SK-N-SH (cell line): ENCODE measurements around the gene NEAT1. TPM values are rescaled to one million over a fixed set of nuclear protein-coding genes. Genes with fewer than 3 reads are reported as not detected.

Source experiments
- CTCF ChIA-PET: fragments of 300-600, 350-600 bp; formaldehyde crosslinking; extraction: SDS; loops from one replicate; lab custom pipeline; 2021; lab: Yijun Ruan, JAX
- POLR2A ChIA-PET: fragments of 350-600 bp; sonication (Branson Sonifier 250); formaldehyde crosslinking; extraction: SDS; loops from one replicate; lab custom pipeline; 2020; ENCODE audit warnings: antibody characterized with exemption, inconsistent platforms; lab: Yijun Ruan, JAX
- DNase-seq: peaks from one replicate; pipeline ENCODE4 v3.0.0; 2012
- H2AFZ ChIP-seq: fragments of 200-600 bp; sonication (generic); 2 replicates; pipeline ENCODE4 v1.8.1; 2016; ENCODE audit warnings: antibody characterized with exemption, mild to moderate bottlenecking, low read depth
- H3F3A ChIP-seq: fragments of 200-600 bp; sonication (generic); replicated peaks from 2 replicates; pipeline ENCODE3; 2016; ENCODE audit warnings: antibody characterized with exemption, mild to moderate bottlenecking; ENCODE audit not compliant: insufficient read depth
- H3K27ac ChIP-seq, 2 experiments: fragments of 200-500 bp in 1 of 2; fragments of 200-600 bp in 1 of 2; sonication (Bioruptor generic) in 1 of 2; sonication (generic), shearing (Covaris generic) in 1 of 2; 2 replicates each; pipeline versions ENCODE4 v1.5.1 to v1.6.1; 2014 to 2016; ENCODE audit warnings: low read depth in 2 of 2, inconsistent platforms in 1 of 2, low read length in 1 of 2, mild to moderate bottlenecking in 1 of 2, mixed read lengths in 1 of 2
- H3K27me3 ChIP-seq: fragments of 200-600 bp; sonication (generic), shearing (Covaris generic); 2 replicates; pipeline ENCODE4 v1.6.1; 2016; ENCODE audit warnings: mixed run types; ENCODE audit not compliant: insufficient read depth
- H3K36me3 ChIP-seq, 2 experiments: fragments of 200-500 bp in 1 of 2; fragments of 200-600 bp in 1 of 2; sonication (Bioruptor generic) in 1 of 2; sonication (generic) in 1 of 2; replicated peaks in 1 of 2; 2 replicates each; pipeline versions ENCODE3 to v1.5.1; 2014 to 2016; ENCODE audit warnings: low read length in 1 of 2, mild to moderate bottlenecking in 1 of 2; ENCODE audit not compliant: insufficient read depth in 2 of 2, control insufficient read depth in 1 of 2
- H3K4me1 ChIP-seq, 2 experiments: fragments of 200-500 bp in 1 of 2; fragments of 200-600 bp in 1 of 2; sonication (Bioruptor generic) in 1 of 2; sonication (generic), shearing (Covaris generic) in 1 of 2; 2 replicates each; pipeline versions ENCODE4 v1.5.1 to v1.6.1; 2014 to 2016; ENCODE audit warnings: low read depth in 1 of 2, low read length in 1 of 2, mixed run types in 1 of 2; ENCODE audit not compliant: insufficient read depth in 2 of 2, control insufficient read depth in 1 of 2
- H3K4me2 ChIP-seq: fragments of 200-600 bp; sonication (generic), shearing (Covaris generic); 2 replicates; pipeline ENCODE4 v1.6.1; 2017; ENCODE audit warnings: mixed run types
- H3K4me3 ChIP-seq, 2 experiments: fragments of 200-500 bp in 1 of 2; fragments of 200-600 bp in 1 of 2; sonication (Bioruptor generic) in 1 of 2; sonication (generic), shearing (Covaris generic) in 1 of 2; 2 replicates each; pipeline versions ENCODE4 v1.5.1 to v1.8.1; 2014 to 2016; ENCODE audit warnings: low read depth in 2 of 2, inconsistent platforms in 1 of 2, low read length in 1 of 2, mild to moderate bottlenecking in 1 of 2, mixed read lengths in 1 of 2, moderate library complexity in 1 of 2
- H3K79me2 ChIP-seq: fragments of 200-600 bp; sonication (generic); 2 replicates; pipeline ENCODE4 v1.8.1; 2017; ENCODE audit warnings: mild to moderate bottlenecking; ENCODE audit not compliant: insufficient read depth
- H3K9ac ChIP-seq: fragments of 200-600 bp; sonication (generic); 2 replicates; pipeline ENCODE4 v1.6.1; 2017; ENCODE audit warnings: mixed run types
- H3K9me2 ChIP-seq: fragments of 200-600 bp; sonication (generic); 2 replicates; pipeline ENCODE4 v1.6.1; 2017; ENCODE audit warnings: mixed run types
- H3K9me3 ChIP-seq: fragments of 200-600 bp; sonication (generic); 2 replicates; pipeline ENCODE4 v1.6.1; 2017; ENCODE audit warnings: mixed run types, mild to moderate bottlenecking, moderate library complexity
- H4K20me1 ChIP-seq: fragments of 200-600 bp; sonication (generic); 2 replicates; pipeline ENCODE4 v1.6.1; 2017; ENCODE audit warnings: mild to moderate bottlenecking, mixed run types; ENCODE audit not compliant: insufficient read depth
- CHD2 ChIP-seq: fragments of 150-350 bp; IDR thresholded peaks from 2 replicates; pipeline ENCODE4 v1.6.1; 2018; ENCODE audit warnings: low read length; ENCODE audit not compliant: partially characterized antibody
- ELF1 ChIP-seq: IDR thresholded peaks from 2 replicates; pipeline ENCODE4 v1.4.0; 2012
- EP300 ChIP-seq, 2 experiments: IDR thresholded peaks; 2 replicates each; pipeline versions ENCODE4 v1.4.0 to v1.6.1; 2012; ENCODE audit warnings: borderline replicate concordance in 1 of 2, low read depth in 1 of 2, low read length in 1 of 2
- EZH2phosphoT487 ChIP-seq: fragments of 200-600 bp; sonication (generic); IDR thresholded peaks from 2 replicates; pipeline ENCODE4 v1.6.1; 2017; ENCODE audit warnings: low read depth, mixed run types, mild to moderate bottlenecking, antibody characterized with exemption, moderate library complexity, borderline replicate concordance
- FOSL2 ChIP-seq: IDR thresholded peaks from 2 replicates; pipeline ENCODE4 v1.4.0; 2012; ENCODE audit warnings: low read depth, mild to moderate bottlenecking, moderate library complexity, borderline replicate concordance
- FOXM1 ChIP-seq: IDR thresholded peaks from 2 replicates; pipeline ENCODE4 v1.4.0; 2012; ENCODE audit warnings: low read depth, mild to moderate bottlenecking
- GABPA ChIP-seq: IDR thresholded peaks from 2 replicates; pipeline ENCODE4 v1.4.0; 2012; ENCODE audit warnings: low read depth, mild to moderate bottlenecking
- GATA2 ChIP-seq: sonication (generic); formaldehyde crosslinking; IDR thresholded peaks from 2 replicates; pipeline ENCODE4 v1.5.0; 2020; ENCODE audit warnings: mild to moderate bottlenecking, missing genetic modification reagents
- IRF3 ChIP-seq: fragments of 150-350 bp; IDR thresholded peaks from 2 replicates; pipeline ENCODE4 v1.6.1; 2016; ENCODE audit warnings: mild to moderate bottlenecking, low read depth, low read length
- JUND ChIP-seq: IDR thresholded peaks from 2 replicates; pipeline ENCODE4 v1.4.0; 2012
- MAX ChIP-seq: IDR thresholded peaks from 2 replicates; pipeline ENCODE4 v1.4.0; 2012; ENCODE audit warnings: low read depth
- MXI1 ChIP-seq: IDR thresholded peaks from 2 replicates; pipeline ENCODE4 v1.6.1; 2012; ENCODE audit warnings: mild to moderate bottlenecking, low read depth, low read length, improper control_type of control experiment
- NFIC ChIP-seq: IDR thresholded peaks from 2 replicates; pipeline ENCODE4 v1.4.0; 2012; ENCODE audit warnings: borderline replicate concordance
- NRF1 ChIP-seq: IDR thresholded peaks from 2 replicates; pipeline ENCODE4 v1.6.1; 2012; ENCODE audit warnings: low read depth, mild to moderate bottlenecking, low read length
- PBX3 ChIP-seq: IDR thresholded peaks from 2 replicates; pipeline ENCODE4; 2012
- RAD21 ChIP-seq: IDR thresholded peaks from 2 replicates; pipeline ENCODE4 v1.6.1; 2012; ENCODE audit warnings: mild to moderate bottlenecking, low read length
- RCOR1 ChIP-seq: fragments of 150-350 bp; IDR thresholded peaks from 2 replicates; pipeline ENCODE4 v1.6.1; 2017; ENCODE audit warnings: antibody characterized with exemption, low read length
- RXRA ChIP-seq: IDR thresholded peaks from 2 replicates; pipeline ENCODE4 v1.4.0; 2012; ENCODE audit warnings: low read depth, mild to moderate bottlenecking, borderline replicate concordance
- SIN3A ChIP-seq: IDR thresholded peaks from 2 replicates; pipeline ENCODE4 v1.6.1; 2012; ENCODE audit warnings: low read depth, mild to moderate bottlenecking, low read length, moderate library complexity, borderline replicate concordance
- SMC3 ChIP-seq: IDR thresholded peaks from 2 replicates; pipeline ENCODE4 v1.6.1; 2012; ENCODE audit warnings: low read depth, low read length, improper control_type of control experiment
- TAF1 ChIP-seq: IDR thresholded peaks from 2 replicates; pipeline ENCODE4 v1.6.1; 2012; ENCODE audit warnings: low read depth, mild to moderate bottlenecking, low read length, moderate library complexity, borderline replicate concordance
- TCF12 ChIP-seq: IDR thresholded peaks from 2 replicates; pipeline ENCODE4 v1.4.0; 2012
- TEAD4 ChIP-seq: IDR thresholded peaks from 2 replicates; pipeline ENCODE4 v1.4.0; 2012; ENCODE audit warnings: mild to moderate bottlenecking, borderline replicate concordance; ENCODE audit not compliant: insufficient read depth
- YY1 ChIP-seq: IDR thresholded peaks from 2 replicates; pipeline ENCODE4 v1.4.0; 2012; ENCODE audit warnings: low read depth, mild to moderate bottlenecking
- ZBTB33 ChIP-seq: IDR thresholded peaks from 2 replicates; pipeline ENCODE4 v1.4.0; 2012; ENCODE audit warnings: low read depth, borderline replicate concordance
- WGBS: methylation state at CpG from one replicate; pipeline ENCODE4 v1.1.6; 2017; ENCODE audit warnings: low lambda C conversion rate; 5-methylcytosine and 5-hydroxymethylcytosine counted together
- polyA plus RNA-seq, 3 experiments: library from polyadenylated mRNA; depleted of rRNA; stranded (reverse); fragments of >200 nt; gene quantifications; 2 replicates each; pipeline ENCODE4 v1.2.3, GENCODE V29; 2012
- TF ChIP-seq, protein P1 (sequence below): fragments of 200-600 bp; sonication (generic); IDR thresholded peaks from 2 replicates; pipeline ENCODE4 v1.6.1; 2017; ENCODE audit warnings: antibody characterized with exemption, mild to moderate bottlenecking, moderate library complexity
- TF ChIP-seq, protein P2 (sequence below): fragments of 150-350 bp; IDR thresholded peaks from 2 replicates; pipeline ENCODE4 v1.6.1; 2017; ENCODE audit warnings: antibody characterized with exemption, low read length, low read depth, borderline replicate concordance

Gene NEAT1
- polyA plus RNA-seq, 1 of the 3 experiments (the other 2 are of a cell fraction) = 435 TPM

GRCh38 chr11:65445604-65446445 is 23.2 kb downstream of the NEAT1 start:
- Histone ChIP-seq H3K9me3 (no peaks in the 10 kb centered on the region), H3K4me3 (no peak overlapping the region), H3K27me3 (no peaks in the 10 kb centered on the region), H3K9ac (no peak overlapping the region), H3K4me1 (peaks cover 0 to 19% of the 10 kb centered on the region in 2 experiments; a peak in 1 of 4 replicates), H3K4me2 (no peak overlapping the region), H3K79me2 (peaks cover 38% of the 10 kb centered on the region), H4K20me1 (peaks cover 86% of the 10 kb centered on the region), H3F3A (peaks cover 86% of the 10 kb centered on the region), H3K36me3 (peaks cover 28 to 40% of the 10 kb centered on the region in 2 experiments), H3K9me2 (no peaks in the 10 kb centered on the region), H3K27ac (peak overlapping the region in 1 of 2 experiments; percentile 100; a peak in 3 of 4 replicates), H2AFZ (no peak overlapping the region)
- WGBS = 77% methylated on average over 5 of the region's 11 CpGs
- no peak for DNase-seq
- POLR2A ChIA-PET = interaction anchor here (0.8 to 4.5 kb wide), 4 partner anchors 16 to 60 kb away, joined by 3 to 28 read pairs (median 10); partner anchors contain the start of genes MALAT1 and NEAT1
- CTCF ChIA-PET = interaction anchor here (1.3 to 2.3 kb wide), 5 partner anchors 13 to 60 kb away, joined by 4 to 6 read pairs (median 4); no protein-coding TSS in a partner anchor
- TF ChIP-seq CHD2 = no peak
- TF ChIP-seq RXRA = no peak
- no peak for TF ChIP-seq GATA2 (CRISPR knock-in tag)
- no peak for TF ChIP-seq MAX
- TF ChIP-seq FOSL2 = no peak
- TF ChIP-seq TEAD4 = no peak
- TF ChIP-seq PBX3 = peak; percentile 46
- no peak for TF ChIP-seq EP300 (IDR thresholded peaks at IDR 0.05; ENCODE audit: borderline replicate concordance in 1 of 2, low read depth in 1 of 2, low read length in 1 of 2)
- TF ChIP-seq SIN3A = 0 out of 2 replicates have a peak, but pooled peaks have one; percentile 17
- no peak for TF ChIP-seq NFIC
- no peak for TF ChIP-seq TAF1
- TF ChIP-seq IRF3 = no peak
- TF ChIP-seq NRF1 = no peak
- no peak for TF ChIP-seq SMC3
- no peak for TF ChIP-seq ELF1
- no peak for TF ChIP-seq RAD21
- no peak for TF ChIP-seq TCF12
- TF ChIP-seq FOXM1 = no peak
- no peak for TF ChIP-seq YY1
- no peak for TF ChIP-seq GABPA
- TF ChIP-seq MXI1 = no peak
- TF ChIP-seq RCOR1 = no peak
- TF ChIP-seq, protein P1, sequence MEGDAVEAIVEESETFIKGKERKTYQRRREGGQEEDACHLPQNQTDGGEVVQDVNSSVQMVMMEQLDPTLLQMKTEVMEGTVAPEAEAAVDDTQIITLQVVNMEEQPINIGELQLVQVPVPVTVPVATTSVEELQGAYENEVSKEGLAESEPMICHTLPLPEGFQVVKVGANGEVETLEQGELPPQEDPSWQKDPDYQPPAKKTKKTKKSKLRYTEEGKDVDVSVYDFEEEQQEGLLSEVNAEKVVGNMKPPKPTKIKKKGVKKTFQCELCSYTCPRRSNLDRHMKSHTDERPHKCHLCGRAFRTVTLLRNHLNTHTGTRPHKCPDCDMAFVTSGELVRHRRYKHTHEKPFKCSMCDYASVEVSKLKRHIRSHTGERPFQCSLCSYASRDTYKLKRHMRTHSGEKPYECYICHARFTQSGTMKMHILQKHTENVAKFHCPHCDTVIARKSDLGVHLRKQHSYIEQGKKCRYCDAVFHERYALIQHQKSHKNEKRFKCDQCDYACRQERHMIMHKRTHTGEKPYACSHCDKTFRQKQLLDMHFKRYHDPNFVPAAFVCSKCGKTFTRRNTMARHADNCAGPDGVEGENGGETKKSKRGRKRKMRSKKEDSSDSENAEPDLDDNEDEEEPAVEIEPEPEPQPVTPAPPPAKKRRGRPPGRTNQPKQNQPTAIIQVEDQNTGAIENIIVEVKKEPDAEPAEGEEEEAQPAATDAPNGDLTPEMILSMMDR = no peak
- TF ChIP-seq ZBTB33 = no peak
- no peak for TF ChIP-seq EZH2phosphoT487
- TF ChIP-seq JUND = 0 out of 2 replicates have a peak, but pooled peaks have one; percentile 3
- TF ChIP-seq, protein P2, sequence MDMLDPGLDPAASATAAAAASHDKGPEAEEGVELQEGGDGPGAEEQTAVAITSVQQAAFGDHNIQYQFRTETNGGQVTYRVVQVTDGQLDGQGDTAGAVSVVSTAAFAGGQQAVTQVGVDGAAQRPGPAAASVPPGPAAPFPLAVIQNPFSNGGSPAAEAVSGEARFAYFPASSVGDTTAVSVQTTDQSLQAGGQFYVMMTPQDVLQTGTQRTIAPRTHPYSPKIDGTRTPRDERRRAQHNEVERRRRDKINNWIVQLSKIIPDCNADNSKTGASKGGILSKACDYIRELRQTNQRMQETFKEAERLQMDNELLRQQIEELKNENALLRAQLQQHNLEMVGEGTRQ = no peak
